ENCODE data around the gene TNFRSF8.
"Not testable (repeated sequence)": the region's sequence is repeated elsewhere in the genome, so short reads cannot be mapped to it uniquely, and the experiment has no call there.

TNFRSF8 gene

DNA sequence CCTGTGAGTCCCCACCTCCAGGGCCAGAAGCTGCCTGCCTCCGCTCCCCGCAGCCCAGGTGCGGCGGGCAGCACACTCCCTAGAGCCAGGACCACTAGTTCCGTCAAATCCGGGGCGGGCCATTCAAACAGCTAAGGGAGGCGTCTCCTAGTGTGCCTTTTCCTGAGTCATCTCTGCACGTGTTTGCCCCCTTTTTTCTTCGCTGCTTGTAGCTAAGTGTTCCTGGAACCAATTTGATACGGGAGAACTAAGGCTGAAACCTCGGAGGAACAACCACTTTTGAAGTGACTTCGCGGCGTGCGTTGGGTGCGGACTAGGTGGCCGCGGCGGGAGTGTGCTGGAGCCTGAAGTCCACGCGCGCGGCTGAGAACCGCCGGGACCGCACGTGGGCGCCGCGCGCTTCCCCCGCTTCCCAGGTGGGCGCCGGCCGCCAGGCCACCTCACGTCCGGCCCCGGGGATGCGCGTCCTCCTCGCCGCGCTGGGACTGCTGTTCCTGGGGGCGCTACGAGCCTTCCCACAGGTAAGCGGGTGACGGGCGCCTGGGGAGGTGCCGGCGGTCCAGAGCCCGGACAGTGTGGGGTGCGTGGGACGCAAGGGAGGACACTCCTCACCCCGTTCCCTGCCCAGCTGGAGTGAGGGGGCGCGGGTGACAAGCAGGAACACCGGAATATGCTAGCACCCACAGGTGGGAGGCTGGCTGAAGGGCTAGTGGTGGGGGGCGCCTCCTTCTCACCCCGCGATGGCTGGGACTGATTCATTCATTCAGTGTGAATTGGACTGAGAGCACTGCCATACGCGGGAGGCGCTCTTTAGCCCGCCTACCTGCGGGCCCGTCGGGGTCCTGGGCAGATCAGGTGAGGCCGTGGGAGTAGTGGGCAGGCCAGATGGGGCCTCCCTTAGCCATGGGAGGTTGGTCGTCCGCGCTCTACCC lies at the start of gene TNFRSF8:
Gene TNFRSF8 (plus strand): TSS at position 163 of the 932 bp plus-strand sequence. CDS start 296 bp downstream, at position 459.
- no peak for DNase-seq (ENCODE audit: low read depth)

DNA sequence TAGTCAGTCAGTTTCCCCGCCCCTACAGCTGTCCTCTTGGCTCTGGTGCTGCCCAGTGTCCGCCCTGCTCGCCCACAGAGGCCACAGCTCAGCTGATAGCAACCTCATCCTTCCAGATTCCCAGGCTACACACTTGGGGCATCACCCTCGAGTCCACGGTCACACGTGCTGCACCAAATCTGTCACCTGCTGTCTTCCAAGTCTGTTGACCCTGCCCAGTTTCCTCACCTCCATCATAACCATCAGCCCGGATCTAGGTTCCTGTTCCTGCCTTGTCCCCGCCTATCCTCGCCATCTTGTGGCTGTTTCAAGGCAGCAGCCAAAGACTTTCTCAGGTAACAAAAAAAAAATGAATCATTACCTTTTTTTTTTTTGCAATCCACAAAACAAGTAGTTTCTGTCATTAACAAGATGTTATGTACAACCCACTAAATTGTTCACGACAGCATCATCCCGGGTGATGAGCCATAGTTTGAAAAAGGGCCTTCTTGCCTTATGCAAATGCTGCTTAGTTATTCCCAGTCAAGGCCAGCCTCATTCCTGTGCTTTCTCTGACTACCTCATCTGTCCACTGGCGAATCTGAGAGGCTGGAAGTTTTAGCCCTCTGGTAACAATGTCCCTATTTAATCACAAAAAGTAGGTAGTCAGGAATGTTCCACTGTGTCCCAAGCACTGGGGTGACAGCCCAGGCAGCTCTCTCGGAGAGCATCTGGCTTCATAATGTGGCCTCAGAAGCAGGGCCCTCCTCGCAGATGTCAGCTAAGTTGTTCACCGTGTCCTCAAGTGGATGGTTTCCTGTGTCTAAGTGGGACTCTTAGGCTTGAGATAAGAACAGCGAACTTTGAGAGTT lies 48.7 kb upstream of the TNFRSF8 start:
- no peak for DNase-seq (ENCODE audit: low read depth)

DNA sequence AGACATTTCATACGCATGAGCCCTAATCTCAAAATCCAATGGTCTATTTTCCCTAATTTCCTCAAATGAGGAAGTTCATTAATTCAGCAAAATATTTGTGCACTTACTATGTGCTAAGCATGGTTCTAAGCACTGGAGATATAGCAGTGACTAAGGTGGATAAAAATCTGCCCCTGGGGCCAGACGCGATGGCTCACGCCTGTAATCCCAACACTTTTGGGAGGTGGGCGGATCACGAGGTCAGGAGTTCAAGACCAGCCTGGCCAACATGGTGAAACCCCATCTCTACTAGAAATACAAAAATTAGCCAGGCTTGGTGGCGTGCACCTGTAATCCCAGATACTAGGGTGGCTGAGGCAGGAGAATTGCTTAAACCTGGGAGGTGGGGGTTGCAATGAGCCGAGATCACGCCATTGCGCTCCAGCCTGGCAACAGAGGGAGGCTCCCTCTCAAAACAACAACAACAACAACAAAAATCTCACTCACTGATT lies 48.1 kb upstream of the TNFRSF8 start:
- DNase-seq (ENCODE audit: low read depth): no peak

DNA sequence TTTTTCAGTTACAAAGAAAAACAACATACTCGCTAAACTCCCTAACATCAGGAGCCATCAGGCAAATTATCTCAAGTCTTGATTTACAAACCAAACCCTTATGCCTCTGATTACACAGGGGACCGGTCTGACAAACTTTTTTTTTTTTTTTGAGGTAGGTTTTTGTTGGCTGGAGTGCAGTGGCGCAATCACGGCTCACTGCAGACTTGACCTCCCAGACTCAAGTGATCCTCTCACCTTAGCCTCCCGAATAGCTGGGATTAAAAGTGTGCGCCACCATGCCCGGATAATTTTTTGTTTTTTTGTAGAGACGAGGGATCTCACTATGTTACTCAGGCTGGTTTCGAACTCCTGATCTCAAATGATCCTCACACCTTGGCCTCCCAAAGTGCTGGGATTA lies 47.6 kb upstream of the TNFRSF8 start:
- no peak for DNase-seq (ENCODE audit: low read depth)

GRCh38 chr1:12016182-12016581 lies 46.9 kb upstream of the TNFRSF8 start:
- DNase-seq (ENCODE audit: low read depth): no peak

DNA sequence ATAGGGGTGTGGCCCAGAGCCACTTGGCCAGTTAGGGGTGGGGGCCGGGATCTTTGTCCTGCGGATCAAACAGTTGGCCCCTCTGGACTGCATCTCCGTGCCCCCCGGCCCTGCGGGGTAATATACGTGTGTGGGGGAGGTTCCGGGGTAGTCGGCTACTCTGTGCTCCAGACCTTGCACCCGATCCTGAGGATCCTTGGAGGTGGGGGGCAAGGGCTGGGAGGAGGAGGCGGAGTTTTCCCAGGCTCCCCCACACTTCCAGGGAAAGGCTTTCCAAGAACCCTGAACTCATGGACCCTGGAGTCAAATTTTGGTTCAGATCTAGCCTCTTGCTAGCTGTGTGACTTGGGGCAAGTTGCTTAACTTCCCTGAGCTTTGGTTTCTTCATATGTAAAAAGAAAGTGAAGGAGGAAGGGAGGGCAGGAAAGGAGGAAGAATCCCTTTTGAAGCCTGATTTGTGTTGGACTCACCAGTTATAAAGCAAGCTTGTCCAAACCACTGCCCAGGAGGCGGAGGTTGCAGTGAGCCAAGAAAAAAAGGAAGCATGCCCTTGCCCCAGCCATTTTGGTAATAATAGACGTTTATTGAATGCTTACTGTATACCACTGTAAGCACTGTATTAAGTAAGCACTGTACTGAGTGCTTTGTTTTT lies 43.1 kb upstream of the TNFRSF8 start:
- no peak for DNase-seq (ENCODE audit: low read depth)

GRCh38 chr1:12021616-12022015 lies 41.5 kb upstream of the TNFRSF8 start:
- no peak for DNase-seq (ENCODE audit: low read depth)

GRCh38 chr1:12022036-12022435 lies 41.1 kb upstream of the TNFRSF8 start:
- DNase-seq (ENCODE audit: low read depth): no peak

DNA sequence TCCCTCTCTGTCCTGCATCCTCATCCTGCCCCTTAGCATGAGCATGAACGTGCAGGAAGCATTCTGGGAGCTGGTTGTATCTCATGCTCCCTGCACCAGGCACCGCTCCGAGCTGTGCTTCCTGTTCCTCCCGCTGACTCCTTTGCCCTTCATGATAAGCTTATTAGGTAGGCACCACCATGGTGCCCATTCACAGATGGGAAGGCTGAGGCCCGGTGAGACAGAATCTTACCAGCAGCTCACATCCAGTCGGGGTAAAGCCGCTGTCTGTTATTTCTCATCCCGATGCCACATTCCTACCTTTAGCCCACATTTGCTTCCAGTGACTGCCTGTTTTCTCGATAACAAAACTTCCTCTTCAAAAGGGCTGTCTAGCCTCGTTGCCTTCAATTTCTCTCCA lies 36.5 kb upstream of the TNFRSF8 start:
- DNase-seq (ENCODE audit: low read depth): no peak

GRCh38 chr1:12028248-12028647 lies 34.9 kb upstream of the TNFRSF8 start:
- no peak for DNase-seq (ENCODE audit: low read depth)

GRCh38 chr1:12028957-12029511 lies 34.1 kb upstream of the TNFRSF8 start:
- no peak for DNase-seq (ENCODE audit: low read depth)

DNA sequence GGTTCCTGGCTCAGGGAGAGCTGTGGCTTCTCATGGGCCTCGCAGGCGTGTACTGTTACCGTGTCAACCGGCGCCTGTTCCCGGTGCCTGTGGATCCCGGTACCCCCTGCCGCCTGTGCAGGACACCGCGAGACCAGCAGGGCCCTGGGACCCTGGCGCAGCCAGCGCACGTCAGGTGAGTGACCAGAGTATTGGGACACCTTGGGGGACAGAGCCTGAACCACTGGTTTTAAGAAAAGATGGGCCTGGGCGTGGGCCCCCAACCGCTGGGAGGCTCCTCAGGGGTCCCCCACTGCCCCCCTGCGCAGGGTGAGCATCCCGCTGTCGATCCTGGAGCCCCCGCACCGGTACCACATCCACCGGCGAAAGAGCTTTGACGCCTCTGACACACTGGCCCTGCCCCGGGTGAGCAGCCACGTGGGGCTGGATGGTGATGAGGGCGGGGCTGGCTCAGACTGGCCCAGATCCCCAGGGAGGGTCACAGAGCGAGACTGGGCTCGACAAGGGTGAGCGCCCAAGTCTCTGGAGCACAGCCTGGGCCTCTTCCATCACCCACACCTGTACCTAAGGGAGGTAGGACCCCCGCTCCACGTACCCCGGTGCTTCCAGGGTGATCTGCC lies 33.3 kb upstream of the TNFRSF8 start:
- DNase-seq (ENCODE audit: low read depth): no peak

DNA sequence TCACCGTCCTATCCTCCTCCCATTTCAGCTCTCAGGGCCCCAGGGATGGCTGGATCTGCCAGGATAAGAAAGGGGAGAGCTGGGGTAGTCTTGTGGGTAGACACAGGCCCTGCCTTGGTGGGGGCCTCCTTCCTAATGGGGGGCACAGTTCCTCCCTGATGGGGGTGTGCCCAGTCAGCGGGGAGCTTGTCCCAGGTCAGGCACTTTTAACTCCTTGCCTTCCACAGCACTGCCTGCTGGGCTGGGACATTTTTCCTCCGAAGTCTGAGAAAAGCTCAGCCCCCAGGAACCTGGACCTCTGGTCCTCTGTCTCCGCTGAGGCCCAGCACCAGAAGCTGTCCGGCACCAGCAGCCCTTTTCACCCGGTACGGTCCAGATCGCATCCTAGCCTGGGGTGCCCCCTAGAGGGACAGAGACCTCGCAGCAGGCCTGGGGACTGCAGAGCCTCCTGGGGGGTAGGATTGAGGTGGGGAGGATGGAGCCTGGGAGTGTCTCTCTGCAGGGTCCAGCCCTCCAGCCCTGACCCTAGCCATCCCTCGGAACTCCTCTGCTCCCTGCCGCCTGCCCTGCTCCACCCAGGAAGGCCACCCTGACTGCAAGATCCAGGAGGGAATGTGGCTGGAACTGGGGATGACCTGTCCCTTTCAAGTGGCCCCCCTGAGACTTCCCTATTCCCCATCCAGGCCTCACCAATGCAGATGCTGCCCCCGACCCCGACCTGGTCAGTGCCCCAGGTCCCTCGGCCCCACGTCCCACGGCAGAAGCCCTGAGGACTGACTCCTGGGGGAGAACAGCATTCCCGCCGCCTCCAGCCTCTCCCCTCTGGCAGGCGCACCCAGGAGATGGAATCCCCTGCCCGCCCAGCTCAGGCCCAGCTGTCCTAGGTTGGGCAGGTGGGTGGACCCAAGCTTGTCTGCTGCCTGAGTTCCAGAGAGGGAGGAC lies 31.8 kb upstream of the TNFRSF8 start:
- no peak for DNase-seq (ENCODE audit: low read depth)

DNA sequence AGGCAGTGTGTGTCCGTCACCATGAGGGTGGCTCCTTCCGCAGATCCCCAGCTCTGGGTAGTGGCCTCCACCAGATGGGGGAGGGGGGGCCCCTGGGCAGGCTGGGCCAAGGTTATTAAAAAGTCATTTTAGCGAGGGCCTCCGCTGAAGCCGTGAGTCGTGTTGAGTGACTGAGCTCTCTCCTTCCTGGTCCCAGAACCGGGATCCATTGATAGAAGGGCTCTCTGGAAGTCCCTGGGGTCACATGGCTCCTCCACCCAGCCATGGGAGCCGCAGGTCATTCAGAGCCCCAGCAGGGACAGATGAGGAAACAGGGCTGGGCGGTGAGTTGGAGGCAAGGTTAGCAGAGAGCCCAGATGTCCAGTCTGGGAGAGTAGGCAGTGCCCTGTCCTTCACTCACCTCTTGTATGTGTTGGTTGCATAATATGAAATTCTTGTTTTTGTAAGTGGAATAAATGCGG lies 30.9 kb upstream of the TNFRSF8 start:
- DNase-seq (ENCODE audit: low read depth): no peak

- DNase-seq (ENCODE audit: low read depth): not testable (repeated sequence)
Observed at GRCh38 chr1:12033441-12033840, 29.7 kb upstream of the TNFRSF8 start.

GRCh38 chr1:12034381-12034801 lies 28.7 kb upstream of the TNFRSF8 start:
- DNase-seq (ENCODE audit: low read depth): no peak

- DNase-seq (ENCODE audit: low read depth): no peak
Observed at GRCh38 chr1:12035312-12035711, 27.8 kb upstream of the TNFRSF8 start.

DNA sequence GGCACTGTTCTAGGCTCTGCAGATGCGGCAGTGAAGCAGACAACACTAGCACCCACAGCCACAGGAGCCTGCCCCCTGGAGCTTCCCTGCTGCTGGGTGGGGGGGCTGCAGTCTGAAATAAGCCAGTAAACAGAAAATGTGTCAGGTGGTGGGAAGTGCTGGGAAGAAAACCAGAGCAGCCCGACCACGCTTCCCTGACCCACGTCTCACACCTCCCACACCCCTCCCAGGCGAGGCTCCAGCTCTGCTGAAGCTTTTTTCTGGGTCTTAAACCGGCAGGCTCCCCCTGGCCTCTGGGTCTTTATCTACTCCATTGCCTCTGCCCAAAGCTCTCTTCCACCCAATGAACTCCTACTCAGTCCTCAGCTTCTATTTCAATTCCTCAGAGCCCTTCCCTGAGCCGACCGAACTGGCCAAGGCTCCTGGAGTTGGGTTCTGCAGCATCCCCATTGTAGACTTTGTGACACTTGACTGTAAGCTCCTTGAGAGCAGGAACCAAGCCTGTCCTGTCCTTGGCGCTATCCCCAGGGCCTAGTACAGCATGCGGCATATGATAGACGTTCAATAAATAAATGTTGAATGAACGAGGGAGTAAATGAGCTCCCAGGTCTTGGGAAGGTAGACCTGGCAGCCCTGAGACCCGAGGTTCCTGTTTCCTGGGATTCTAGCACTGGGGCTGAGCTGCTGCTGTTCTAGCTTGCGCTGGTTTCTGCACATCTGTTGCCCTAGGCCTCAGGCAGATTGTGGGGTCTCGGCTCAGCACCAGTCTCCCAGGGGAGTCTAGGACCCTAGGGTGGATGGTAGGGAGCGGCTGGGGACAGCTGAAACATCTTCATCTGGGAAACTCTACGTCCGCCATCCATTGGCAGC lies 25.4 kb upstream of the TNFRSF8 start:
- no peak for DNase-seq (ENCODE audit: low read depth)
